ENCODE results near the gene NUCKS1.

The NUCKS1 gene

DNA sequence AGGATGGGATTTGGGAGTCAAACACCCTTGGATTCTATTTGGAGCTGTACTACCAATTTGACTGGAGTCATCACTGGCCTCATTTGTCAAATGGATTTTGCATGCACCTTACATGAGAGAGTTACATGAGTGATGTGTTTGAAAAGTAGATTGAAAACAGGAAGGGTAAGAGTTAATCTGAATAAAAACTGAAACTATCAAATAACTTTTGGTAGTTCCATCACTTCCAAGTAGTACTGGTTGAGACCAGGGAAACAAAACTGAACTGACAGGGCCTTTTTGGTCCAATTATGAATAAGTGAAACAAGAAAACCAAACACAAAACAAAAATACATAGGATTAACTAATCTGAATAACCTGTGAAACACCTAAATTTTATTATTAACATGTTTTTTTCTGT is 30.2 kb downstream of the NUCKS1 start:
- no peak overlapping the region for H3K4me3 ChIP-seq (ENCODE audit: control insufficient read depth, low read depth, low read length)
- TF ChIP-seq, protein P1, sequence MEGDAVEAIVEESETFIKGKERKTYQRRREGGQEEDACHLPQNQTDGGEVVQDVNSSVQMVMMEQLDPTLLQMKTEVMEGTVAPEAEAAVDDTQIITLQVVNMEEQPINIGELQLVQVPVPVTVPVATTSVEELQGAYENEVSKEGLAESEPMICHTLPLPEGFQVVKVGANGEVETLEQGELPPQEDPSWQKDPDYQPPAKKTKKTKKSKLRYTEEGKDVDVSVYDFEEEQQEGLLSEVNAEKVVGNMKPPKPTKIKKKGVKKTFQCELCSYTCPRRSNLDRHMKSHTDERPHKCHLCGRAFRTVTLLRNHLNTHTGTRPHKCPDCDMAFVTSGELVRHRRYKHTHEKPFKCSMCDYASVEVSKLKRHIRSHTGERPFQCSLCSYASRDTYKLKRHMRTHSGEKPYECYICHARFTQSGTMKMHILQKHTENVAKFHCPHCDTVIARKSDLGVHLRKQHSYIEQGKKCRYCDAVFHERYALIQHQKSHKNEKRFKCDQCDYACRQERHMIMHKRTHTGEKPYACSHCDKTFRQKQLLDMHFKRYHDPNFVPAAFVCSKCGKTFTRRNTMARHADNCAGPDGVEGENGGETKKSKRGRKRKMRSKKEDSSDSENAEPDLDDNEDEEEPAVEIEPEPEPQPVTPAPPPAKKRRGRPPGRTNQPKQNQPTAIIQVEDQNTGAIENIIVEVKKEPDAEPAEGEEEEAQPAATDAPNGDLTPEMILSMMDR (conservative IDR thresholded peaks at IDR 0.05; ENCODE audit: control insufficient read depth, insufficient read depth, low read depth, low read length): no peak

DNA sequence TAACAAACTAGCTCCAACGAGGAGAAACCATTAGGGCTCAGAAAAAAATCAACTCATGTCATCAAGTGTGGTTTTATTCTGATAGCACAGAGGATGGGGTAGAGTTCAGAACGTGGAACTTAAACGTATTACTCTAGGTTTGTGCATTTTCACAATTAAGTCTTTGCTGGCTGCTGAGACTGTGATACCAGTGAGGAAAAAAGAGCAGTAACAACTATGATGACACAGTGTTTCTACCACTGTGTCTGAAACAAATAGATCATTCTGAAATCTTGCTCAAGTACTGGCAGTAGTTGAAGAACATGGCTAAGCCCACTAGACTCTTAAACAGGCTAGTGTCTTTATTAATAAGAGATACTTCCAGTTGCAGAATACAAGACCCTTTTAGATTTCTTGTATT is 31.0 kb downstream of the NUCKS1 start:
- H3K4me3 ChIP-seq (ENCODE audit: control insufficient read depth, low read depth, low read length): no peak overlapping the region
- no peak for DNase-seq (ENCODE audit: low read depth)
- TF ChIP-seq, protein P1 (conservative IDR thresholded peaks at IDR 0.05; ENCODE audit: control insufficient read depth, insufficient read depth, low read depth, low read length): no peak

More for the DNA sequence above, 30.2 kb downstream of the NUCKS1 start:
- DNase-seq (ENCODE audit: low read depth): no peak

DNA sequence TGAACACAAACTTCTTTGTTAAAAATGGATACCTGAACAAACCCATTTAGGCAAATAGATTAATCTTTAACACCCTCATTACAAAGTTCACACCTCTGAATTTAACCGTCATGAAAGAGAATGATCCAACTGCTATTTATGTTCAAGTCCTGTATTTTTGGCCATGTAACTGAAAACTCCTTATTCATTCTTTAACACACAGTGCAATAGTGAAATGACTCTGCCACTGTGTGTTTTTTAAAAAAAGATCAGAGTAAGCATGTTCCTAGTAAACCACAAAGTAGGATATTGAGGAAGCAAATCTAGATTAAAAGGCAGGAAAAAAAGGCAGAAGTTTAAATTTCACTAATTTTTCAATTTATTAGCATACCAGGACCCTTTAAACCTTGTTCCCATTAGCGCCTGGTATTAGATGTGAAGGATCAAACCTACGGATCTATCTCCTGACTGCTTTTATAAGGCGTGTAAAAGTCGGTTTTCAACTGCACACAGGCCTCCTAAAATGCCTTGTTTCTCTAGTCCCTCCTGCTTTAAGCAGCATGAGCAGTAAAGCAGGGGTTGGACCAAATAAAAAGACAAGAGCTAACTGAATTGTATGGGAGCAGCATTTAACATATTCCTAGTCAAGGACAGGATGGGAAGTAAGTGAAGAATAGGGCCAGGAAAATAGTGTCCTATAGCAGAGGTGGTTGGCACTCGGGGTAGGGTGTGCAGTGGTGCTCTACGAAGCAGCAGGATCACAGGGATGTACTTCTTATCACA is 33.4 kb downstream of the NUCKS1 start:
- TF ChIP-seq, protein P1 (conservative IDR thresholded peaks at IDR 0.05; ENCODE audit: control insufficient read depth, insufficient read depth, low read depth, low read length): no peak
- H3K4me3 ChIP-seq (ENCODE audit: control insufficient read depth, low read depth, low read length): no peak overlapping the region
- no peak for DNase-seq (ENCODE audit: low read depth)

DNA sequence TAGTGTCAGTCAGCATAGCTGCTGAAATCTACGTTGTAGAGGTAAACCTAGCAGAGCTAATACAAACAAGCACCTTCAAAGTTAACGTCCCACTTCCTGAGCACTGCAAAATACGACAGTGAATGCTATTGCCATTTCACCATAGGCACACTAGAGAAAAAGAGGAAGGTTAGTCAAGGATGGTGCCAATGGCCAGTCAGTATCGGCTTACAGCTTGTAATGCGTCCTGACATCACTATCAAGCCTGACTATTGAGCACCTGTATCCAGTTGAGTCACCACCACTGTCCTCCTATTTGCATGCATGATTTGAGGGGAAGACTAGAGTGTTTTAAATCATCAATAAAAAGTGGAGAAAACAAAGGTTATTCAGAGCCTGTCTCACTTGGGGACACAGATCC is 34.4 kb downstream of the NUCKS1 start:
- TF ChIP-seq, protein P1 (conservative IDR thresholded peaks at IDR 0.05; ENCODE audit: control insufficient read depth, insufficient read depth, low read depth, low read length): no peak
- H3K4me3 ChIP-seq (ENCODE audit: control insufficient read depth, low read depth, low read length): no peak overlapping the region
- no peak for DNase-seq (ENCODE audit: low read depth)

DNA sequence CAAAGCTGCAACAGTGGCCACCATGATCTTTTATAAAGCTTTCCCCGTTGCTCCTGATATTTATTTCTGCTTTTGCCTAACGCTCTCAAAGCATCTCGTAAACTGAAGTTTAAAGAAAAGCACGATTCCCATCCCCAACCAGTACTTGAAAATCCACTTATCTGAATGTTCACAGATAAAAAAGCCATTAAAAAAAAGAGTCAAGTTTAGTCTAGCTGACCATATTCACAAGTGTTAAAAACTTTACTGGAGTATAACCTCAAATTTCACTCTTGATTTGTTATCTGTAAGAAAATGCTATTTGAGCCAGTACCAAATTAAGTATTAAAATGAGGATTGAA is 35.1 kb downstream of the NUCKS1 start:
- DNase-seq (ENCODE audit: low read depth): no peak
- H3K4me3 ChIP-seq (ENCODE audit: control insufficient read depth, low read depth, low read length): no peak overlapping the region
- TF ChIP-seq, protein P1 (conservative IDR thresholded peaks at IDR 0.05; ENCODE audit: control insufficient read depth, insufficient read depth, low read depth, low read length): no peak

DNA sequence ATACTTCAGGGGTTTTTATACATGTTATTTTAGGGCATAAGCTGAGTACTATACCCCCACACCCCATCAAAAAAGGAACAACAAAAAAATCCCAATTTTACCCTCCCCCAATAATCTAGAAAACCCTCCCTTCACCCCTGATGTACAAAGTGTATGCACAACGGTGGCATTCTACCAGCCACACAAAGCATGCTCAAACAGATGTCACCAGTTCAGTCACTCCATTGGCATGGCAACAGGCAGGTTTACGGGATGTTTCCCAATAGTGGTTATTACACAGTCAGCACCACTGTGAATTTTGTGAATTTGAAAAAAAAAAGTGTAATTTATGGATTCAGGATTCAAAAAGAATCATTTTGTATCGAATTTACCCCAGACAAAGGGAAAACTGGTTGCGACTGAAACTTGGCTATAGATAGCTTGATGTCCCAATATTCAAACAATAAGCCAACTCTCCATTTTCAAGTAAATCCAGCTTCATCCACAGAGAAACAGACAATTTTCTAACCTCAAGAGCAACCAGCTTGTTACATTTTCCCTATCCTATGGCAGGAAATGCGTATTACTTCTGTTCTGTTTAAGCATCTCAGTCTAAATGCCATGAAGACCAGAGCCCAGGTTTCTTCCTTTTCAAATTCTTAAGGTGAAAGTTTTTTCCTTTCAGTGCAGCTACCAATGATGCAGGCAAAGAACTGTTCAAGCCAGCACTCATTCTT is 35.6 kb downstream of the NUCKS1 start:
- DNase-seq (ENCODE audit: low read depth): peak; percentile 58
- no peak overlapping the region for H3K4me3 ChIP-seq (ENCODE audit: control insufficient read depth, low read depth, low read length)
- TF ChIP-seq, protein P1 (conservative IDR thresholded peaks at IDR 0.05; ENCODE audit: control insufficient read depth, insufficient read depth, low read depth, low read length): no peak

All from fibroblast of mammary gland (primary cell).